ENCODE data around the gene ZDHHC19.
"Not testable (repeated sequence)": the region's sequence is repeated elsewhere in the genome, so short reads cannot be mapped to it uniquely, and the experiment has no call there.

Gene ZDHHC19

DNA sequence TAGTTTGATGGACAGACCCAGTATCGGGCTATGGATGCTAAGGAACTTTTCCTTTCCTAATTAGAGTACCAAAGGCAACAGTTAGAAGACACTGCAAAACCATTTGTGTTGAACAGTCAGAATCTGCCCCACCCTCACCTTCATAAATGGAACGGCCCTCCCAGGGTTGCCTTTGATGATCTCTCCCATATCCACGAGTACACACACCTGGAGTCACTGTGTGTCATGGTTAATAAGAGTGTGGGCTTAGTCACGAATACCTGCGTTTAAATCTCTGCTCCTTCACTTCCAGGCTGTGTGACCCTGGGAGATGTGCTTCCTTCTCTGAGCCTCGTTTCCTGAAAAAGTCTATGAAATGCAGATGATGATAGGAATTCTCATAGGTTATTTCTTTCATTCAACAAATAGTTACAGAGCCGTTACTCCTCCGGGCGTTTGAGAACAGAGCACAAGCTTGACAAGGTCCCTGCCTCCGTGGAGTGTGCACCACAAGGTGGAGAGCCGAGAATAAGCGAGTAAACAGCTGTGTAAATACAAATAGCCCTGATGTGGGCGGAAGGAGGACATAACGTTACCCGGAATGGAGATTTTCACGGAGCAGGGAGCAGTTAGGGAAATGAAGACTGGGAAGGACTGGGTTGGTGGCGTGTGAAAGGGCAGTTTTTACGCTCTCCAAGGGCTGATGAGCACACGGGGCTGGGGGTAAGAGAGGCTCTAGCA, 11.8 kb upstream of the ZDHHC19 start:
- FAIRE-seq, result no peak

DNA sequence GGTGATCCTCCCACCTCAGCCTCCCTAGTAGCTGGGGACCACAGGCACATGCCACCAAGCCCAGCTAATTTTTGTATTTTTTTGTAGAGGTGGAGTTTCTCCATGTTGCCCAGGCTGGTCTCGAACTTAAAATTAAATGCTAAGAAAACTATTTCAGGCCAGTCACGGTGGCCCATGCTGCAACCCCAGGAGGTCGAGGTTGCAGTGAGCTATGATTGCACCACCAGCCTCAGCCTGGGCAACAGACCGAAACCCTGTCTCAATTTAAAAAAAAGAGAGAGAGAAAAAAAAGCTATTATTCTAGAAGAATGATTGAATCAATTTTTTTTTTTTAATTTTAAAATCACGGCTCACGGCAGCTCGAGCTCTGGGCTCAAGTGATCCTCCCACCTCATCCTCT, 9.8 kb upstream of the ZDHHC19 start:
- no peak for FAIRE-seq

DNA sequence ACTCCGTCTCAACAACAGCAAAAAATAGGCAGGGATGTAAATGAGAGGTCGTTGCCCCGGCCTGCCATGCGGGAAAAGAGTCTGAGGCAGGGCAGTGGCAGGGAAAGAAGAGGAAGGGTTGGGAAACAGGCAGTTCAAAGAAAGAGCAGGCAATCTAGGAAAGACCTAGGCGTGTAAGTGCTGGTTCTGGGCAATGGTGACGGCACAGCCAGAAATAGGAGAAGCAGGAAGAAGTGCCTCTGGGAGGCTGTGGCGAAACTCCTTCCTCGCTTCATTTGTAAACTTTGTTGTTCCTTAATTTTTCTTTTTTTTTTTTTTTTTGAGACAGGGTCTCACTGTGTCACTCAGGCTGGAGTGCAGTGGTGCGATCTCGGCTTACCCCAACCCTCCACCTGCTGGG, 9.4 kb upstream of the ZDHHC19 start:
- no peak for FAIRE-seq

DNA sequence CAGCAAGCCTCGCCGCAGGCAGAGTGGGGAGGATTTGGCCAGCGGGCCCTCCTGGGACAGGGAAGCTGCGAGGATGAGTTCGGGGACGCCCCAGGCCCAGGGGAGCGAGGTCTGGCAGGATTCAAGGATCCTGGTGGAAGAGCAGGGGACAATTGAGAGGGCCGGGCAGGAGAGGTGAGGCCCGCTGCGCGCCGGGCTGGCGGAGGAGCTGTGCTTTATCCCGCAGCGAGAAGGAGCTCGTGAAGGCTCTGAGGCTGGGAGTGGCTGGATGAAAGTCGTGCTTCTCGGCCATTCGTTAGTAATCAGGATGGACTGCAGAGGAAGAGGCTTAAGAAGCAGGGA, 8.7 kb upstream of the ZDHHC19 start:
- no peak for FAIRE-seq

DNA sequence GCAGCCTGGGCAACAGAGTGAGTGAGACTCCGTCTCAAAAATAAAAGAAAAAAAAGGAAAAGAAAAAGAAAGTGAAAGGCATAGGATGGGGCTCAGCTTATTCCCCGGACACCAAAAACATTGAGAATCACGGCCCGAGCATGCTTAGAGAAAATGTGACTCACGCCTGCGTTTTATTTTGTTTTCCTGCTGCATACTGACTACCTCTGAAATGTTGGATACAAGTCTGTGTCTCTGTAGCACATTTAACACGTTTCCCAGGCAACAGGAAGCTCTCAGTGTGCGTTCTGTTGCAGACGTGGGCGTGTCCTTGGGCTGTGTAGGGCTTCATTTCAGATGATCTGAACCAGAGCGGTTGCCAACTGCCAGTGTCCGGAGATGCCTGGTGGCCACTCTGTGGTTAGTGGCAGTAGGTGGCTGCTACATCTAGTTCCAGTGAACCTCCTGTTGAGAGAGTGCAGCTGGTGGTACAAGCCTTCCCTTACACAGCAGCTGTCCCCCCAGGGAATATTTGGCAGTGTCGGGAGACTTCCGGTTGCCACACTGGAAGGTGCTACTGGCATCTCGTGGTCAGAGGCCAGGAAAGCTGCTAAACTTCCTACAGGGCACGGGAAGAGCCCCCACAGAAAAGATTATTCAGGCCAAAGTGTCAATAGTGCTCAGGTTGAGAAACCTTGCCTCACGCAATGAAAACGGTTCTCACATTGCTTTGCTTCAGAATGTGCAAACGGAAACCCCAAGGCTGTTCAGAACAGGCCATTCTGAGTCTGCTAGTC, 8.2 kb upstream of the ZDHHC19 start:
- no peak for FAIRE-seq

DNA sequence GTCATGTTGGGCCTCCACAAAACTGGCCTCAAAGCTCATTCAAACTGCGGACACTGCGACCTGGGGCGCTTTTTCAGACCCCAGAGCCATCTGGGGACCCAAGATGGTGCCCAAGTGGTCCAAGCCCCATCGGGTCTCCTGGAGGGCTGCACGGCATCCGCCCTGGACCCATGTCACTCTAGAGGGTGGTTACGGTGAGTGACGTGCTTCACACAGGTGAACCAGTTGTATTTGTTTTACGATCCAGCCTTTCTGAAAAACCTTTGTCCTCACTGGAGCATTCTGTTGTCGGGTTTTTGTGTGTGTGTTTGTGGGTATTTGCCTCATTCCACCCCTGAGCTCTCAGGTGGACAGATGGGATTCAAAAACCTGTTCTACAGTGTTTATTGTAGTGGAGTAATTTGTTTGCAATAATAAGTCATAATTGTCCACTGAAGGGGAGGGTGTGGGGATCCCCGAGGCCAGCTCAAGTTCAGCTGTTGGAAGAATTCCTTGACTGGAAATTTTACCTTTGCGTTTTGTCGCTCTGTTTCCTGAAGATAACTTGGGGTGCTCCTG, 7.0 kb upstream of the ZDHHC19 start:
- no peak for FAIRE-seq

DNA sequence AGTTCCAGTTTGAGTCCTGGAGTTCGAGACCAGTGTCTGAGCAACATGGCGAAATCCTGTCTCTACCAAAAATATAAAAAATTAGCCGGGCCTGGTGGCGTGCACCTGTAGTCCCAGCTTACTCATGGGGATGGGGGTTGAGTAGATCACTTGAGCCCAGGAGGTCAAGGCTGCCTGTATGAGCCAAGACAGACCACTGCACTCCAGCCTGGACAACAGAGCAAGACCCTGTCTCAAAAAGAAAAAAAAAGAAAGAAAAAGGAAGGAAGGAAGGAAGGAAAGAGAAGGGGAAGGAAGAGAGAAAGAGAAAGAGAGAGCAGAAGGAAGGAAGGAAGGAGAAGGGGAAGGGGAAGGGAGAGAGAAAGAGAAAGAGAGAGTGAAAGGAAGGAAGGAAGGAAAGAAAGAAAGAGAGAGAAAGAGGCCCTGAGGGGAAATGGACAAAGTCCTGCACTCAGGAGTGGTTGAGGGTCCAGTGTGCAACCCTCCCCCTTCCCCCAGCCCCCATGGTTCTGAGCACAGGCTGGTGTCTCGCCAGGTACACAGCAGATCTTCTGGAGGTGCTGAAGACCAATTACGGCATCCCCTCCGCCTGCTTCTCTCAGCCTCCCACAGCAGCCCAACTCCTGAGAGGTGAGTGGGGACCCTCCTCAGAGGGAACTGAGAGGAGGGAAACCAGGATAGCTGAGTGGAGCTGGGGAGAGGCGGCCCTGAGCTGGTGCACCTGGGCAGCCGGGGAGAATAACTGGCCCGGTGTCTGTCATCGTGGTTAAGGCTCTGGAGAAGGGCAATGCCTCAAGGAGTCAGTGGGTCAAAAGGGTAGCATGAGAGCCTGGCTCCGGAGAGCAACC, 6.3 kb upstream of the ZDHHC19 start:
- no peak for FAIRE-seq

GRCh38 chr3:196216681-196217211, 5.5 kb upstream of the ZDHHC19 start:
- no peak for FAIRE-seq

DNA sequence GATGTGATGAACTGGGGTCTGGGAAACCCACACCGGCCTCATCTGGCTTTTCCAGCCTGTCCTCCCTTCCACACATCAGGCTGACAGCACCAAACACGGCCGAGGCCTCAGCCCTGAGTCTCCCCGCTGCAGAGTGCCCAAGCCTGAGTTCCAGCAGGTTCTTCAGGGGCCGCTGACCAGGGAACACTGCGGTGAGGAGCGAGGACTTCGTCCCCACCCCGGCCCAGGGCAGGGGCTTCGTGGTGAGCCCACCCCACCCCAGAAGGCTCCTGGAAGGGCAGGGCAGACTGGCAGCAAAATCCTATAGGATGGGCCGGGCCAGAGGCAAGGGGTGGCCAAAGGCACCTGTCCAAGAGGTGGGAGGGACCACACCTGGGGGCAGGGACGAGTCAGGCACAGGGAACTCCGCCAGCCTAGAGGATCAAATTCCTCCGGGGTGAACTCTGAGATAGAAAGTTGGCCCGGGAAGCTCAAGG, 4.9 kb upstream of the ZDHHC19 start, which contains the start of gene SLC51A:
SLC51A (plus strand) TSS at position 446 of the 476 bp plus-strand sequence. CDS start 179 bp downstream, outside the sequence.
- FAIRE-seq, result no peak

DNA sequence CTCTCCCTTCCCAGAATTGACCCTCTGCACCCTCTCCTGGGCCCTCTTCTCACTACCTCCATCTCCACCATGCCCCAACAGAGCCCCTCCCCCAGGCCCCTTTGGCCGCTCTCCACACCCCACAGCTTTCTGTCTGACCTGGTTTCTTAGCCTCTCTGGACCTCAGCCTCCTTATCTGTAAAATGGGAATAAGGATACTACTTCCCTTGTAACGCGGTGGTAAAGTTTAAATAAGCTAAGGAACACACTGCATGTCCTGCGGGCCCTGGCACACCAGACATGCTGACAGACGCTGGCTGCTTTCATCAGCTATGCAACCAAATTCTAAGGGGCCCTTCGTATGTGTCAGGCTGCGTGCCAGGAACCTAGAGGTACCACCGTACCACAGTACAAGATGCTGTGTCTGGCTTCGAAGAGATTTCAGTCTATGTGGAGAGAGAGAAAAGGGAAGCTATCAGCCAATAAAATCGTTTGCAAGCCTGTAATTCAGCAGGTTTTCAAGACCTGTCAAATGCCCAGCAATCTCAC, 4.4 kb upstream of the ZDHHC19 start:
- no peak for FAIRE-seq

DNA sequence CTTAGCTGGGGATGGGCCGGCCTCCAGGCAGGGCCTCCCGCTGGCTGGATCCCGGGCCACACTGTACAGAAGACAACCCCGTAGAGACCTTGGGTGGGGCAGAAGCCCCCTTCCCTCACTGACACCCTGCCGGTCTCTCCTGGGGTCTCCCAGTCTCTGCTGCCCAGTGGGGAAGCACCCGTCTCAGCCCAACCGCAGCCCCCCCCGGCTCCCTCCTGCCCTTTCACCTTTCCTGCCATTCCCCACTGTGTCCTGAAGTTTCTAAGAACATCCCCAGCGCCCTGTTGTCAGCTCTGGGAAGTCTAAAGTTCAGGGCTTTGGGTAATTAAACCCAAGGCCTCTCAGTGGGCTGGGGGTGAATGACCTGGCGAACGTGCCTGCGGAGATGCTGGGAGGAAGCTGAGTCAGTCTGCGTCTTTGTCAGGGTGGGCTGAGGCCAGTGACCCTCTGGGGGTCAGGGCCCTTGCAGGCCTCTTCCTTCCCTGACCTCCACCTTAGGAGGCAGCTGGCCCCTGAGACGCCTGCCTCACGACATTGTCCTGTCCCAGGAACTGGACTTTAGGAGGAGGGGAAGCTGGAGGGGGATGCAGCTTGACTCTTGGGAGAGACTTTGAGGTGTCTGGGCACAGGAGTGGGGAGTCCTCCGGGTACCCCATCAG, 3.7 kb upstream of the ZDHHC19 start:
- no peak for FAIRE-seq

- FAIRE-seq, result not testable (repeated sequence)
Measured at GRCh38 chr3:196209944-196210672, 1.1 kb downstream of the ZDHHC19 start.

- no peak for FAIRE-seq
Measured at GRCh38 chr3:196208942-196209695, 2.1 kb downstream of the ZDHHC19 start.

- no peak for FAIRE-seq
Measured at GRCh38 chr3:196207833-196208607, 3.2 kb downstream of the ZDHHC19 start.

- FAIRE-seq, result no peak
Measured at GRCh38 chr3:196207159-196207832, 3.9 kb downstream of the ZDHHC19 start.

- not testable (repeated sequence) for FAIRE-seq
Measured at GRCh38 chr3:196205442-196206205, 5.6 kb downstream of the ZDHHC19 start.

- FAIRE-seq, result no peak
Measured at GRCh38 chr3:196203846-196204245, 7.4 kb downstream of the ZDHHC19 start.

DNA sequence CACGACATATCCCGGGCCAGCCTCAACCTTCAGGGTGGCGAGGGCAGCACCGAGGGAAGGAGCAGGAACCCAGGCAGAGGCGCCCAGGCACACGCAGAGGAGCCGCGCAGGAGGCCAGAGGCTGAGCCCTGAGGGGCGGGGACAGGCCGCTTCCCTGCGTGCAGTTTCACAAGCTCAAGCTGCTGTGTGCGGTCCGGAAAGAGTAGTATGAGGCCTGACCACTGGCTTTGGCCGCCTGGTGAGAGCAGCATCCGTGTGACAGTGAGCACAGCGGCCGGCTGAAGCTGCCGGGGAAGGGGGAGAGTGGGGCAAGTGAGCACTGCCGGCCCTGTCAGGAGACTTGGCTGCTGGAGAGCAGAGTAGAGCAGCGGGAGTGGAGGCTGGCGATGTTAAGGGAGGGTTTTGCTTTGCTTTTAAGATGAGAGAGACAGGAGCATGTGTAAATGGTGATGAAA, 8.7 kb downstream of the ZDHHC19 start:
- FAIRE-seq, result no peak

All from TTC549 (cell line).